Astrocyte of the spinal cord (primary cell): ENCODE results near the gene TRIM26.

Source experiments
- DNase-seq: peaks from one replicate; pipeline ENCODE4 v3.0.0; 2011; ENCODE audit warnings: low read depth, low spot score
- H3K4me3 ChIP-seq: 2 replicates; pipeline ENCODE4 v1.5.1; 2011; ENCODE audit warnings: low read depth, mild to moderate bottlenecking, low read length, moderate library complexity
- CTCF ChIP-seq: IDR thresholded peaks from 2 replicates; pipeline ENCODE4 v1.5.1; 2012; ENCODE audit warnings: low read depth, mild to moderate bottlenecking, low read length, inconsistent platforms
- in situ Hi-C: cut with HindIII; loops from 2 replicates; pipeline ENCODE4 v1.10.0; 2017; ENCODE audit warnings: low sequenced_read_pairs

TRIM26 gene

GRCh38 chr6:30198166-30199084, 14.8 kb downstream of the TRIM26 start:
- TF ChIP-seq CTCF, result no peak
- in situ Hi-C loops, result no loop called here
- no peak overlapping the region for H3K4me3 ChIP-seq
- no peak for DNase-seq

DNA sequence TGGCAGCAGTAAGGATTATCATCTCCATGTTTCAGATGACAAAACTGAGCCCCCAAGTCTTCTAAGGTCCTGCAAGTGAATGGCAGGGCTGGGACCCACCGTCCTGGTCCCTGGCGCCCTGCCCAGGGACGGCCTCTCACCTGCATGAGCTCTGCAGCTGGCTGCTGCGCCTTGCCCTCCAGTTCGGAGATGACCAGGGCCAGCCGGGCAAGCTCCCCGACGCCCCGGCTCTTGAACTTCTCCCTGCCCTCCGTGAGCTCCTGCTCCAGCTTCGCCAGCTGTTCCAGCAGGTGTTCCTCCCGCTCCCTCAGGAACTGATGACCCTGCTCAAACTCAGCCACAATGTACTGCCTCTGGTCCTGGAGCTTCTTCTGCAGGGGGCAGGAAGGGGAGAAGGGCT, 16.8 kb downstream of the TRIM26 start:
- in situ Hi-C loops, result no loop called here
- H3K4me3 ChIP-seq, result no peak overlapping the region
- DNase-seq, result no peak
- TF ChIP-seq CTCF, result no peak

GRCh38 chr6:30195951-30196350, 17.3 kb downstream of the TRIM26 start:
- DNase-seq, result no peak
- TF ChIP-seq CTCF, result no peak
- H3K4me3 ChIP-seq, result no peak overlapping the region

DNA sequence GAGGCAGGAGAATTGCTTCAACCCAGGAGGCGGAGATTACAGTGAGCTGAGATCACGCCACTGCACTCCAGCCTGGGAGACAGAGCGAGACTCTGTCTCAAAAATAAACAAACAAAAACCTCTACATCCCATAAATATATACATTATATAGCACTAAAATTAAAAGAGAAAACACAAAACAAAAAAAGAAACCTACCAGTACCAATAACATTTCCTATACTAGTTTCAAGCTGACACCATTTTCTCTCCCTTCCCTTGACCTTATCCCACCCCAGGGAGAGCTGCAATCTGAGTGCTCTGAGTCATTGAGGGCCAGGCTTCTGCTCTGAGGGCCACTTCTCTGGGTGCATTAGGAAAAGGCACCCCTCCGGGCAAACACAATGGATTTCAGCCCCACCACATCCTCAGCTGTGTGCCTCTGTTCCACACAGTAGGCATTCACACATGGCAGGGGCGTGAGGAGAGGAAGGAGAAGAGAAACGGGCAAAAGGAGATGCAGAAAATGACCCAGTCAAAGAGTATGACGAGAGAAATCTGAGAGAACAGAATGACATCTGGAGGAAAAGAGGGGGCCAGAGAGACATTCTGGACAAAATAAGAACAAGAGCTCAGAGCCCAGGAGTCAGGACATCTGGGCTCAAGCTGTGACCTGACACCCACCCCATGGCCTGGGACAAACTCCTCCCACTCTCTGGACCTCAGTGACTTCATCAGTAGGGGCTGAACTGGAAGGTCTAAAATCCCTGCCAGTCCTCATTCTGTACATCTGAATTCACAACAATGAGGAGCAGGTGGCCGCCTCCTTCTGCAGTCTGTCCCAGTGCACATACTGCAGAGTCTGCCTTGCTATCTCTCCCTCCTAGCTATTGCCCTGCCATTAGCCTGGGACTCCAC, 18.2 kb downstream of the TRIM26 start:
- in situ Hi-C loops, result no loop called here
- TF ChIP-seq CTCF, result no peak

More at GRCh38 chr6:30195951-30196350, 17.3 kb downstream of the TRIM26 start:
- in situ Hi-C loops, result no loop called here

DNA sequence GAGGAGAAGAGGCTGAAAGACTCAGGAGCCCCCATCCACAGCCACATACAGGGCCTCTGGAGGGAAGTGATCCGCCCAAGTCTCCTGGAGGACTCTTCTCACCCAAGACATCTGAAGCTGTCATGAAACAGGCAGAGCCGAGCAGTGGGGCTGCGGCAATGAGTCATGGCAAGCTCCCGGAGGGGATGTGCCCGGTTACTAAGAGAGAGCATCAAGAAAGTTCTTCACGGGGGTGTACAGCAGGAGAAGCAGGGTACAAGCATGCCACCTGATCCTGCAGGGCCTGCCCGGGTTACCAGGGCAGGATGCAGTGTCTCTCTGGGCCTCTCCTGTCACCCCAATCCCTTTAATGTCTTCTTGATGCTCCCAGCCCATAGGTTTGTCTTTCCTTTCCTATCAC, 21.1 kb downstream of the TRIM26 start:
- H3K4me3 ChIP-seq, result no peak overlapping the region
- in situ Hi-C loops, result no loop called here
- TF ChIP-seq CTCF, result no peak
- DNase-seq, result no peak

More for the DNA sequence above, 18.2 kb downstream of the TRIM26 start:
- no peak overlapping the region for H3K4me3 ChIP-seq
- DNase-seq, result no peak

DNA sequence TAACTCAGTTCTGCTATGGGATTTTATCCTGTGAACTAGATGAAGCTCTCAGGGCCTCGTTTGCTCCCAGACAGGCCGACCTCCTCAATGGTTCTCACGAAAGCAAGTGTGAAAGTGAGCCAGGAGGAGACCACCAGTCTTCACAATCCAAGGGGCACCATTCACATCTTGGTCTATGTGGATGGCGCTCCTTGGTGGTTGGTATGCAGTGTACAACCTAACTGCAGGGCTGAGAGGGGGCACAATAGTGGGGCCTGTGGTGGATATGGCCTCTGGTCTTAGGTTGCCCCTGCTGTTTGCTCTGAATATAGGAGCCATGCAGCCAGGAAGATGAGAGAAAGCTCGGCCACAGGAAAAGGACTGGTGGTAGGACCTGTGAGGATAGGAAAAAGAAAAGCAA, 24.7 kb downstream of the TRIM26 start:
- no peak overlapping the region for H3K4me3 ChIP-seq
- no peak for DNase-seq
- no peak for TF ChIP-seq CTCF
- in situ Hi-C loops, result no loop called here
